Muscle layer of duodenum (tissue), 2 donors: ENCODE measurements around the gene YY1AP1.
"Not testable (repeated sequence)": the region's sequence is repeated elsewhere in the genome, so short reads cannot be mapped to it uniquely, and the experiment has no call there.

Source experiments
- H3K27ac ChIP-seq: one replicate; pipeline ENCODE4 v1.7.0; 2013; ENCODE audit warnings: mild to moderate bottlenecking, low read length
- H3K27me3 ChIP-seq: one replicate; pipeline ENCODE4 v1.7.0; 2013; ENCODE audit warnings: low read depth, mild to moderate bottlenecking, control low read depth, low read length
- H3K36me3 ChIP-seq, 2 donors: one replicate each; pipeline ENCODE4 v1.7.0; 2013; ENCODE audit warnings: low read length in 2 of 2, control low read depth in 1 of 2, mild to moderate bottlenecking in 1 of 2; ENCODE audit not compliant: insufficient read depth in 2 of 2, control insufficient read depth in 1 of 2
- H3K4me1 ChIP-seq, 2 donors: one replicate each; pipeline ENCODE4 v1.7.0; 2013; ENCODE audit warnings: low read length in 2 of 2, mild to moderate bottlenecking in 2 of 2, control low read depth in 1 of 2, moderate library complexity in 1 of 2; ENCODE audit not compliant: insufficient read depth in 2 of 2, control insufficient read depth in 1 of 2
- H3K4me3 ChIP-seq, 2 donors: one replicate each; pipeline ENCODE4 v1.7.0; 2013; ENCODE audit warnings: low read length in 2 of 2, low read depth in 1 of 2, mild to moderate bottlenecking in 1 of 2
- H3K9me3 ChIP-seq, 2 donors: one replicate each; pipeline ENCODE4 v1.7.0; 2013; ENCODE audit warnings: low read length in 2 of 2, control low read depth in 1 of 2, mild to moderate bottlenecking in 1 of 2; ENCODE audit not compliant: control insufficient read depth in 1 of 2
- donor health status: healthy.

The YY1AP1 gene

DNA sequence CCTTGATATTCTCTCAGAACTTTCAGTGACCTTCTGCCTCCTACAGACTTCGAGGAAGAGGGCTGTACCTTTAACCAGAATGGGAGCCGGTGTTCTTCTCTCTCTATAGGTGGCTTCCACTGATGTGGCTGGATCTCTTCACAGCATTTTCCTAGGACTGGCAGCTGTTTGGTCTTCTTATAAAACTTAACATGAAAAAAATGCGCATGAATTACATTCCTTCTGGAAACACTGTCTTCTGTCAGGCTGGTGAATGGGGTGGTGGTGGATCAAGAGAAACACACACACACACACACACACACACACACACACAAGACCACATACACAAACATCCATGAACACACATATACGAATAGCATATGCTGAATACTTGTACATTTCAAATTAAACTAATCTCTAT is 27.3 kb downstream of the YY1AP1 start:
- not testable (repeated sequence) for H3K27ac ChIP-seq, H3K9me3 ChIP-seq, H3K4me1 ChIP-seq, H3K27me3 ChIP-seq, H3K4me3 ChIP-seq
- H3K36me3 ChIP-seq = peaks cover 22 to 60% of the 10 kb centered on the region in 2 donors

DNA sequence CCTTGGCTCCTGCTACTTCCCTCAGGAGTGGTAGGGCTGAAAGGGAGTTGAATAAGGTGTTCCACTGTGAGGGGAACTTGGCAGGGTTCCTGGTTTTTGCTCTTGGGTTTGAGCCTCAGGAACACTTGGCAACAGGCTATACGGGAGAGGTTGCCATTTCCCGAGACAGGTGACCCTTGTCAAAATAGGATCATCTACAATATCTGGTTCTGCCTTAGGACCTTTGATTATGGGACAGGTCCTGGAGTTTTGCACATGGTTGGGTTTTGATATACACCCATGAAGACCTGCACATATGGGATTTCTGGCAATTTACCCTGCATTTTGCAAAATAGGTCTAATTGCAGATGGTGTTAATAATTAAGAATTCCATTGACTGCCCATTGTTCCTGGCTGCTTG is 31.1 kb downstream of the YY1AP1 start:
- Histone ChIP-seq H3K9me3 (no peaks in the 10 kb centered on the region), H3K4me1 (no peaks in the 10 kb centered on the region), H3K4me3 (no peak overlapping the region), H3K36me3 (peaks cover 17 to 37% of the 10 kb centered on the region in 2 donors), H3K27ac (no peak overlapping the region), H3K27me3 (no peaks in the 10 kb centered on the region)

DNA sequence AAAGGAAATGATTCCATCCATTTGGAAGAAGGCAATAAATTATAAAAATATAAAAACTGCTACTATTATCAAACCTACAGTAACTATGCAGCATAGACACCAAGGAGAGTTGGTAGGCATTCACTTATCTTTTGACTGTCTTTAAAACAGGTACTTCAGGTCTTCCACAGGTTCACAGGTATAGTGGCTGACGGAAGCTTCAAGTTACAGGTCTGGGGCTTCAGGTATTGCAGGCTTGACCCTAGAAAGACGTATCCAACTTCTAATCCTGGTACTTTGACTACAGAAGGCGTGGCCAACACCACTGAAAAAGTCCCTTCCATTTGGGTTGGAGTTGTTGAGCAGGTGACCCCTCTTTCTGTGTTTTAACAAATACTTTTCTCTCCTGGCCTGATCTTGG is 35.6 kb downstream of the YY1AP1 start:
- no peaks in the 10 kb centered on the region for H3K9me3 ChIP-seq
- no peak overlapping the region for H3K27ac ChIP-seq
- H3K4me1 ChIP-seq = peaks cover 4 to 6% of the 10 kb centered on the region in 2 donors
- no peak overlapping the region for H3K4me3 ChIP-seq
- no peaks in the 10 kb centered on the region for H3K27me3 ChIP-seq
- no peaks in the 10 kb centered on the region for H3K36me3 ChIP-seq

DNA sequence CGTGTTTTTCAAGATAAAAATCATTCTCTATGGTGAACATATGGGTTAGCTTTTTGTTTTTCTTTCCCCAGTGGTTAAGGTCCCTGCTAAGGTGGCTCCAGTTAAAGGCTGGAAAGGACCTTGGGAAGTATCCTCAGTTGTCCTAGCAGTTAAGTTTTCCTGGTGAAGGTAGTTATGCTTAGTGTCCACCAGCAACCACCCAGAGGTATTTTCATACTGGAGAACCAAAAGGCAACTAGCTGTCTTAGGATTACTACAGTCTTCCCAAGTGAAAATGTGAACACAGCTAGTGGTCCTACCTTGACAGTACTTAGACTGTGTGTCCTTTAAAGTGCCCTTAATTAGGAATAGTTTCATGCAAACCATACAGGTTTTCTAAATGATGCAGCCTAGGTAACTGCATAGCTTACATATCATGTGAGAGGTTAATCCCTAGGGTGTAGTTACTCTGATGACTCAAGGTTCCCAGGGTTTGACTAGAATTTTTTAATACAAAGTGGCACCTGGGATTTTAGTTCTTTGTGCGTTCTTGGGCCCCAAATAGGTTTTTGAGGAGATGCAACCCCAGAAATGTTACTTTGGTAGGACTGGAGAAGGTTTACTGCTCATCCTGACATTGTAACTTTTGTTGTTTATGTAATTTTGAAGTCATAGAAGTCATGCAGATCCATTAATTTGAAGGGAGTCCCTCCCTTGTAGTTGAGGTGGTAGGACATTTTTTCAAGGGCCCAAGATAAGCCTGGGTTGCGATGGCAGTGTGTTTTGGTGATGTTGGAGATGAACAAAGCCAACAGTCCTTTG is 36.5 kb downstream of the YY1AP1 start:
- H3K4me1 ChIP-seq = peaks cover 4 to 6% of the 10 kb centered on the region in 2 donors
- no peaks in the 10 kb centered on the region for H3K9me3 ChIP-seq
- no peak overlapping the region for H3K4me3 ChIP-seq
- no peak overlapping the region for H3K27ac ChIP-seq
- H3K36me3 ChIP-seq = no peaks in the 10 kb centered on the region
- H3K27me3 ChIP-seq = no peaks in the 10 kb centered on the region

DNA sequence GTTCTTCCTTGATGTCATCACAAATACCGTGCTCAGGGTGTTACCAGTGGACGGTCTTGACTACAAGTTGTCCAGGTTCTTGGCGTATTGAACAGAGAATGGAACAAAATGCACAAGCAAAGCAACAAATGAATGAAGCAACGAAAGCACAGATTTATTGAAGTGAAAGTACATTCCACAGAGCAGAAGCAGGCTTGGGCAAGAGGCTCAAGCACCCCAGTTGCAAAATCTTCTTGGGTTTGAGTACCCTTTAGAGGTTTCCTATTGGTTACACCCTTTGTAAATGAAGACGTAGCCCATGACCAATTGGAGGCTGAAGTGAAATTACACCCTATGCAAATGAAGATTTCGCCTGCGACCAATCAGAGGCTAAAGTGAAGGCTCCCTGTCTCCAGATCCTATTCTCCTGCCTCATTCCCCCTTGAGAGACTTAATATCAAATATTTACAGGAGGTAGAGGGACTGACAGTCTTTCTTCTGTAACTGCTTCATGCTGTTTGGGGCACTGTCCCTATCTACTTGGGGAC is 38.3 kb downstream of the YY1AP1 start:
- Histone ChIP-seq H3K4me3 (no peak overlapping the region), H3K27me3 (no peaks in the 10 kb centered on the region), H3K9me3 (no peaks in the 10 kb centered on the region), H3K36me3 (no peaks in the 10 kb centered on the region), H3K4me1 (peaks cover 5 to 6% of the 10 kb centered on the region in 2 donors), H3K27ac (no peak overlapping the region)

DNA sequence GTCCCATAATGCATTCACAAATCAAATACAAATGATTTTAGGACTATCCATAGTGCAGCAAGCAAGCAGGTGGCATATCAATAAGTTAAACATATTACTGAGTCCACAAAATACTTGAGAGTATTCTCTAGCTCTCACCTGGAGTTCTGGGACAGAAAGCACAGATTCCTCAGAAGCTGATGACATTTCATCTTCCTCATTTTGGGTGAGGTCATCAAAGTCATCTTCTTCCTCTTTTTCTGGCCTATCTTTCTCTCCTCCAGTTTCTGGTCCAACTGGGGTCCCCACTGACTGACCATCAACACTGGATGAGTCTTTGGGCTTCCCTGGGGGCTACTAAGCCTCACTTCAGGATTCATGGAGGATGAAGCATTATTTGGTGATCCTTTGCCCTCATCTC is 38.9 kb downstream of the YY1AP1 start:
- Histone ChIP-seq H3K27ac (no peak overlapping the region), H3K4me3 (no peak overlapping the region), H3K4me1 (peaks cover 6 to 10% of the 10 kb centered on the region in 2 donors), H3K27me3 (no peaks in the 10 kb centered on the region), H3K36me3 (no peaks in the 10 kb centered on the region), H3K9me3 (no peaks in the 10 kb centered on the region)

DNA sequence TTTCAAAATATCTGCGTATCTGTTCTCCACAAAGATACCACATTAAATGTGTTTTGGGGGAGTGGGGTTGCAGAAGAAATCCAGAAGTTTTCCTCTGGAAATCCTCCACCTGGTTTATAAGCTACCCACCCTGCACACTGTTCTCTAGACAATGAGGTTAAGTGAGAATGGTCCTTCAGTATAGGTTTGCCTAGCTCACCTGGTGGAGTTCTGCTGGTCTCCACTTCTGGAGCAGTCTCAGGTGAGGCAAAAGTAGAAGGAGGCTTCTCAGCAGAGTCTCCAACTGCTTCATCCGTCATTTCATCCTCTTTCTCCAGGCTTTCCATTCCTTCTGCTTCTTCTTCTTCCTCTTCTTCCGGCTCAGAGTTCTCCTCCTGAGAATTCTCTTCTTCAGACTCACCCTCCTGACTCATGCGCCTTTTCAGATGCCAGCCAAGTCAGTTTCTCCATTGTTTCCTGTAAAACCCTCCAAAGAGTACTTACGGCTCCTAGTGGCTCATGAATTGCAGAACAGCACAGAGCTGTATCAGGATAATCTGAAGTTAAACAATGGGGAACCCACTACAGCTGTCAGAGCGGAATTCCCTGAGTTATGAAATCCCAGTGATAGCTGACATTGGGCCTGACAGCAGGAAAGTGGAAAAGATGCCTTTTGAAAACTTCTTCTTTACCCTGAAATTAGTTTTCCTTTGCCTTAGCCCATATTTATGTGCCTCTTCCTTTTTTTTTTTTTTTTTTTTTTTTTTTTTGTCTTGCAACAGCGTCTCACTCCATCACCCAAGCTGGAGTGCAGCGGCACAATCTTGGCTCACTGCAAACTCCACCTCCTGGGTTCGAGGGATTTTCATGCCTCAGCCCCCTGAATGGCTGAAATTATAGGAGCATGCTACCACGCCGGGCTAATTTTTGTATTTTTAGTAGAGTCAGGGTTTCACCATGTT is 40.1 kb downstream of the YY1AP1 start:
- Histone ChIP-seq H3K27ac (no peak overlapping the region), H3K4me3 (no peak overlapping the region), H3K27me3 (no peaks in the 10 kb centered on the region), H3K9me3 (no peaks in the 10 kb centered on the region), H3K4me1 (peaks cover 6 to 10% of the 10 kb centered on the region in 2 donors), H3K36me3 (no peaks in the 10 kb centered on the region)

DNA sequence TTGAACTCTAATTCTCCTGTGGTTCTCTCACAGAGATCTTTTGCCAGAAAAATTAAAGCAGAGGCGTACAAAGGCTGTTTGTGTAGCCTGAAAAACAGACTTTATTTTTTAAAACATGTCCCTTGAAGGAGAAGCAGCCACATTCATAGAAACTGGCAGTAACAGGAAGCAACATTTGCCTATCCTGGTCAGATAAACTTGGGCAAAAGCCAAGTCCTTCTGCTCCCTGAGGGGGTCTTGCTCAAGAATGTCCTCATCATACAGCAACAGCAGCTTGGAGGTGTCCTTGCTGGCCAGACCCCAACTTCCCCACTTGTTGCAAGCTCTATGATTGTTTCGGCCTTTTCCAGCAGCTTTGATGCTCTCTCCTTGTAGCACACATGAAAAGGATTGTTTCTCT is 42.3 kb downstream of the YY1AP1 start:
- Histone ChIP-seq H3K27me3 (no peaks in the 10 kb centered on the region), H3K9me3 (peaks cover 0 to 3% of the 10 kb centered on the region in 2 donors), H3K4me3 (no peak overlapping the region), H3K27ac (no peak overlapping the region), H3K36me3 (no peaks in the 10 kb centered on the region), H3K4me1 (peaks cover 0 to 10% of the 10 kb centered on the region in 2 donors)

DNA sequence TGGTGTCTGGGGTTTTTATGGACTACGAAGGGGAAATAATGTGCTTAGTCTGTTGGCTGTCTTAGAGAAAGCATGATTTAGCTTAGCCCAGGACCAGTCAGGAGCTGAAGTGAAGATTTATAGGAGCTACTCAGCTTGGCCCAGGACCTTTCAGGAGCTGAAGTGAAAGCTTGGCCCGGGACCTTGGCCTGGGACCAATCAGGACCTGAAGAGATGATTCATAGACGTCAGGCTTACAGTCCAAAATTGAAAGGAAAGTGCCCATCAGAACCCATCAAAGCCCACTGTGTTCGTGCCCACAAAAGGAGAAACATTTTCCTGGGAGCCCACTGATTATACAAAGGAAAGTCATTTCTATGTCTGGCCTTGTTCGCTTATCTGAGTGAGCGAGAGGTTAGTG is 42.9 kb downstream of the YY1AP1 start:
- no peak overlapping the region for H3K4me3 ChIP-seq
- no peak overlapping the region for H3K27ac ChIP-seq
- peaks cover 0 to 8% of the 10 kb centered on the region in 2 donors for H3K4me1 ChIP-seq
- no peaks in the 10 kb centered on the region for H3K36me3 ChIP-seq
- no peaks in the 10 kb centered on the region for H3K27me3 ChIP-seq
- peaks cover 0 to 3% of the 10 kb centered on the region in 2 donors for H3K9me3 ChIP-seq

DNA sequence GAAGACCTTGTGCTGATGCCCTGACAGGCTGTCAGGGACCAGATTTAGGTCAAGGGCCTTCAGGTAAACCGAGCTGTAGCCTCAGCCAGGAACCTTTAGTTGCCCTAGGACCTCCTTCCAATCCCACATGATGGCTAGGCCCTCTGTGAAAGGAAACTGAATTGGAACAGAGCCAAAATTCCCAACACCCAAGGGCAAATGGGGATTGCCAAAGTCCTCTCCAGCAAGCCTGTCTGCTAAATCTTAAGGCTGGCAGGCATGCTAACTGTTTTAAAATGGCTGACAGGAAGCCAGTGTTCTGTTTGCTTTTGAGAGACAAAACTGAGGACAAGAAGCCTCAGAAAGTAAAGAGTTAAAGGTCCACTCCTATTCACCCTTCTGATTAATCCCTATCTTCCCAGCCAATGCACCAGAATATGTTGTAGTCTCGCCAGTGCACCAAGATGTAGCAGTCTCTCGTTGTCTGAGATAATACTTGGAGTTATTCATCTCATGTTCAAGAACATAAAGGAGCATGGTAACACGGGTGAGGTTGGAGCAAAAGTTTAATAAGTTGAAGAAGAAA is 43.5 kb downstream of the YY1AP1 start:
- no peak overlapping the region for H3K4me3 ChIP-seq

DNA sequence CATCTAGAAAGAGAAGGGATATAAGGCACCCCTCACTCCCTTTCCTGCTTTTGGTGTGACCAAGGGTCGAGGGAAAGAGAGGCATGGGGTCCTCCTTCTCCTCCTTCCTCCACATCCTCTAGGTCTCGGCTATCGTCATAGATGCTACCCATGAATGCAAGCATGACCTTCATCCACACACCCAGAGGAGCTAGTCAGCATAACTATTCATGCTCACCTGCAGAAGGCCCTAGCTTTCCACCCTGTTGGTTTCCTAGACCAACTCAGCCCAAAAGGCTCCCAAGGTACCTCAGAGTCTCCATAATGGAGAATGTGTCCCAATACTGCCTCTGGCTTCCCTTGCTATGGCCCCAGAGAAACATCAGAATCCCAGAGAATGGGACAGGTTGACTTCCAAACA is 45.3 kb downstream of the YY1AP1 start:
- H3K4me3 ChIP-seq = no peak overlapping the region
- peaks cover 0 to 3% of the 10 kb centered on the region in 2 donors for H3K9me3 ChIP-seq
- H3K27me3 ChIP-seq = no peaks in the 10 kb centered on the region
- H3K27ac ChIP-seq = no peak overlapping the region
- peaks cover 0 to 6% of the 10 kb centered on the region in 2 donors for H3K4me1 ChIP-seq
- no peaks in the 10 kb centered on the region for H3K36me3 ChIP-seq

More for the DNA sequence above, 43.5 kb downstream of the YY1AP1 start:
- peaks cover 0 to 3% of the 10 kb centered on the region in 2 donors for H3K9me3 ChIP-seq
- H3K36me3 ChIP-seq = no peaks in the 10 kb centered on the region
- no peaks in the 10 kb centered on the region for H3K27me3 ChIP-seq
- peaks cover 0 to 6% of the 10 kb centered on the region in 2 donors for H3K4me1 ChIP-seq
- no peak overlapping the region for H3K27ac ChIP-seq
